Spleen (tissue), 11 donors: ENCODE results near the gene RNF181. TPM values are rescaled to one million over a fixed set of nuclear protein-coding genes. Genes with fewer than 3 reads are reported as not detected.
A peak's percentile ranks its signal among the peaks of the same experiment; 100 is the strongest.

Experiments
- DNase-seq: peaks from one replicate; pipeline ENCODE4 v3.0.0-alpha.2; 2020
- H3K27ac ChIP-seq, 8 donors: fragments of 200-600 bp; sonication (generic) in 7 of 8; 1 replicate in 4 of 8; 2 replicates in 4 of 8; pipeline versions ENCODE4 v1.5.0 to v1.8.0; 2016 to 2021; ENCODE audit warnings: inconsistent platforms in 4 of 8, mild to moderate bottlenecking in 4 of 8, moderate library complexity in 1 of 8
- H3K27me3 ChIP-seq, 7 donors: fragments of 200-600 bp; sonication (generic) in 6 of 7; replicated peaks in 1 of 7; 1 replicate in 4 of 7; 2 replicates in 3 of 7; pipeline versions ENCODE4 v1.5.0 to v1.8.0; 2016 to 2021; ENCODE audit warnings: inconsistent platforms in 3 of 7, mild to moderate bottlenecking in 1 of 7
- H3K36me3 ChIP-seq, 6 donors: fragments of 200-600 bp; sonication (generic) in 5 of 6; 1 replicate in 4 of 6; 2 replicates in 2 of 6; pipeline versions ENCODE4 v1.5.0 to v1.8.0; 2016 to 2021; ENCODE audit warnings: inconsistent platforms in 2 of 6
- H3K4me1 ChIP-seq, 6 donors: fragments of 200-600 bp; sonication (generic) in 5 of 6; 1 replicate in 3 of 6; 2 replicates in 3 of 6; pipeline versions ENCODE4 v1.5.0 to v1.8.0; 2016 to 2021; ENCODE audit warnings: inconsistent platforms in 3 of 6
- H3K4me3 ChIP-seq, 8 donors: fragments of 200-600 bp; sonication (generic) in 7 of 8; 1 replicate in 4 of 8; 2 replicates in 4 of 8; pipeline versions ENCODE4 v1.5.0 to v1.8.0; 2016 to 2021; ENCODE audit warnings: inconsistent platforms in 4 of 8, mild to moderate bottlenecking in 4 of 8, moderate library complexity in 2 of 8
- H3K9me3 ChIP-seq, 8 donors: fragments of 200-600 bp; sonication (generic) in 7 of 8; 1 replicate in 4 of 8; 2 replicates in 4 of 8; pipeline versions ENCODE4 v1.5.0 to v1.8.0; 2016 to 2021; ENCODE audit warnings: inconsistent platforms in 4 of 8
- POLR2A ChIP-seq, 3 donors: fragments of 450-650 bp; IDR thresholded peaks; one replicate each; pipeline ENCODE4 v1.5.1; 2017; ENCODE audit warnings: antibody characterized with exemption in 3 of 3, mild to moderate bottlenecking in 1 of 3
- POLR2AphosphoS5 ChIP-seq, 3 donors: sonication (generic); formaldehyde crosslinking; IDR thresholded peaks; one replicate each; pipeline ENCODE4 v1.5.1; 2017; ENCODE audit warnings: antibody characterized with exemption in 3 of 3
- WGBS, 5 donors: extraction: QIAGEN DNeasy Blood & Tissue Kit in 3 of 5; methylation state at CpG; one replicate each; pipeline versions ENCODE4 v1.1.5 to v1.1.7; 2013 to 2018; 5-methylcytosine and 5-hydroxymethylcytosine counted together
- intact Hi-C: fragments of 100-400 bp; cut with DNase I; formaldehyde crosslinking; loops from one replicate; pipeline ENCODE4 v1.15.0; 2023; ENCODE audit warnings: low total_unique reads
- polyA plus RNA-seq, 3 donors: library from polyadenylated mRNA; stranded (reverse); fragments of 200-250 nt; gene quantifications; one replicate each; pipeline ENCODE4 v1.2.1, GENCODE V29; 2013
- total RNA-seq, 7 donors: library from RNA; depleted of rRNA in 3 of 7; stranded (reverse); fragments of >200 nt in 3 of 7; fragmentation: NEBNext Ultra II Directional in 4 of 7; extraction: Animal tissue kit (Norgen Biotek cat#: 25700) in 4 of 7; gene quantifications; one replicate each; pipeline versions ENCODE4 v1.1.0 to v1.2.1, GENCODE V29; 2016 to 2021
- TF ChIP-seq, protein P1 (sequence below), 11 experiments: fragments of 200-600 bp in 7 of 11; fragments of 450-650 bp in 4 of 11; sonication (generic) in 4 of 11; IDR thresholded peaks in 8 of 11; conservative IDR thresholded peaks in 3 of 11; 1 replicate in 7 of 11; 2 replicates in 4 of 11; pipeline versions ENCODE4 v1.4.0 to v1.8.0; 2016 to 2021; ENCODE audit warnings: antibody characterized with exemption in 11 of 11, inconsistent platforms in 4 of 11, mild to moderate bottlenecking in 1 of 11
- donor health status: healthy with polysubstance abuse.
- donor health status: DM: no; HTN: no; CAD: no; lungs with moderate emphysema.
- donor health status: DM: no; HTN: no; CAD: no.
- donor health status: Bipolar disorder and iron deficiency.
- donor health status: healthy.
- donor health status: DM: no; HTN: no; CAD: no.
- donor health status: DM: yes; HTN: yes; CAD: no.

The RNF181 gene
- total and polyA plus RNA-seq, 10 donors, result 72.9 to 184 (median 123) TPM

DNA sequence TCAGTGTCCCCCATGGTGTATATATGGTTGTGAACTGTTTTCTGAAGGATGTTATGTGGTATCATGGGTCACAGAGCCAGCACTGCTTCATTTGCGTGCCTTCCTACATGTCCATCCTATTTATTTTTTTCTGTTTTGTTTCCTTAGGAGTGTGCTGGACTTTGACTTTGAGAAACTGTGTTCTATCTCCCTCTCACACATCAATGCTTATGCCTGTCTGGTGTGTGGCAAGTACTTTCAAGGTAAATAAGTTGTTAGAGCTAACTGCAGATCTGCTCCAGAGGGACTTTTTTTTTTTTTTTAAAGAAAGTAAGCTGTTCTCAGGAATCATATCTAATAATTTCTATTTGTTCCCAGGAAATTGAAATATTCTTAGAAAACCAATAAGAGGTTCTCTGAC is 25.8 kb downstream of the RNF181 start:
- Histone ChIP-seq H3K27ac (no peak overlapping the region), H3K27me3 (no peaks in the 10 kb centered on the region), H3K4me1 (peaks cover 13 to 41% (median 24%) of the 10 kb centered on the region in 6 donors), H3K9me3 (no peaks in the 10 kb centered on the region), H3K36me3 (peaks cover 5 to 90% (median 73%) of the 10 kb centered on the region in 6 donors), H3K4me3 (no peak overlapping the region)
- no peak for DNase-seq
- 96 to 100% (median 97%) methylated on average over 1 of the region's 1 CpG for WGBS, 5 donors
- intact Hi-C loops, result no loop called here
- TF ChIP-seq POLR2A (IDR thresholded peaks at IDR 0.05) (no peak), POLR2AphosphoS5 (IDR thresholded peaks at IDR 0.05) (no peak)
- TF ChIP-seq, protein P1, sequence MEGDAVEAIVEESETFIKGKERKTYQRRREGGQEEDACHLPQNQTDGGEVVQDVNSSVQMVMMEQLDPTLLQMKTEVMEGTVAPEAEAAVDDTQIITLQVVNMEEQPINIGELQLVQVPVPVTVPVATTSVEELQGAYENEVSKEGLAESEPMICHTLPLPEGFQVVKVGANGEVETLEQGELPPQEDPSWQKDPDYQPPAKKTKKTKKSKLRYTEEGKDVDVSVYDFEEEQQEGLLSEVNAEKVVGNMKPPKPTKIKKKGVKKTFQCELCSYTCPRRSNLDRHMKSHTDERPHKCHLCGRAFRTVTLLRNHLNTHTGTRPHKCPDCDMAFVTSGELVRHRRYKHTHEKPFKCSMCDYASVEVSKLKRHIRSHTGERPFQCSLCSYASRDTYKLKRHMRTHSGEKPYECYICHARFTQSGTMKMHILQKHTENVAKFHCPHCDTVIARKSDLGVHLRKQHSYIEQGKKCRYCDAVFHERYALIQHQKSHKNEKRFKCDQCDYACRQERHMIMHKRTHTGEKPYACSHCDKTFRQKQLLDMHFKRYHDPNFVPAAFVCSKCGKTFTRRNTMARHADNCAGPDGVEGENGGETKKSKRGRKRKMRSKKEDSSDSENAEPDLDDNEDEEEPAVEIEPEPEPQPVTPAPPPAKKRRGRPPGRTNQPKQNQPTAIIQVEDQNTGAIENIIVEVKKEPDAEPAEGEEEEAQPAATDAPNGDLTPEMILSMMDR (IDR thresholded peaks at IDR 0.05 in 8 of 11, conservative IDR thresholded peaks at IDR 0.05 in 3 of 11), result no peak

DNA sequence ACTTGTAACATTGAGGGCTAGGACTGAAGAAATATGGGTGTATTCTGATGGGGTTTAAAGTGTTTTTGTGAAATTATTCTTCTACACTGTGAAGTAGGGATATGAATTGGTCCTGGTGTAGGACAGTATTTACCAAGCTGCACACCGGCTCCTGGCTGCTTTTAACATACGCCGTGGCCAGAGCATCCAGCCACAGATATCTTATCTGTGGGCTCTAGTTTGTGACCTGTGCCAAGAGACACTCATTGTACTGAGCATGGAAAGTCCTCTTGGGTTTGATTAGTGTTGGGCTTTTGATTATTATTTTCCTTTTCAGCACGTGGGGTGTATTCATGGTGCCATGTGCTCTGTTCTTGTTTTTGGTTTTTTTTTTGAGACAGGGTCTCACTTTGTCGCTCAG is 28.4 kb downstream of the RNF181 start:
- DNase-seq, result no peak
- intact Hi-C loops, result no loop called here
- Histone ChIP-seq H3K36me3 (peaks cover 5 to 100% (median 96%) of the 10 kb centered on the region in 6 donors), H3K4me1 (peaks cover 0 to 26% (median 6%) of the 10 kb centered on the region in 6 donors), H3K4me3 (no peak overlapping the region), H3K27ac (no peak overlapping the region), H3K27me3 (no peaks in the 10 kb centered on the region), H3K9me3 (no peaks in the 10 kb centered on the region)
- no peak for TF ChIP-seq POLR2AphosphoS5 (IDR thresholded peaks at IDR 0.05)
- TF ChIP-seq, protein P1 (IDR thresholded peaks at IDR 0.05 in 8 of 11, conservative IDR thresholded peaks at IDR 0.05 in 3 of 11), result no peak
- TF ChIP-seq POLR2A (IDR thresholded peaks at IDR 0.05), result no peak
- 89 to 96% (median 90%) methylated on average over 5 of the region's 5 CpGs for WGBS, 5 donors

GRCh38 chr2:85628658-85629057 is 33.1 kb downstream of the RNF181 start:
- Histone ChIP-seq H3K27ac (peak overlapping the region in 4 of 8 donors; percentile 2 to 51 (median 30)), H3K27me3 (no peaks in the 10 kb centered on the region), H3K4me3 (no peak overlapping the region), H3K4me1 (peaks cover 0 to 15% (median 4%) of the 10 kb centered on the region in 6 donors), H3K36me3 (peaks cover under 1 to 100% (median 98%) of the 10 kb centered on the region in 6 donors), H3K9me3 (no peaks in the 10 kb centered on the region)
- no peak for TF ChIP-seq POLR2A (IDR thresholded peaks at IDR 0.05)
- TF ChIP-seq, protein P1 (IDR thresholded peaks at IDR 0.05 in 8 of 11, conservative IDR thresholded peaks at IDR 0.05 in 3 of 11), result no peak
- no peak for TF ChIP-seq POLR2AphosphoS5 (IDR thresholded peaks at IDR 0.05)
- intact Hi-C loops, result no loop called here
- WGBS, 5 donors, result 47 to 55% (median 49%) methylated on average over 2 of the region's 2 CpGs
- DNase-seq, result no peak

DNA sequence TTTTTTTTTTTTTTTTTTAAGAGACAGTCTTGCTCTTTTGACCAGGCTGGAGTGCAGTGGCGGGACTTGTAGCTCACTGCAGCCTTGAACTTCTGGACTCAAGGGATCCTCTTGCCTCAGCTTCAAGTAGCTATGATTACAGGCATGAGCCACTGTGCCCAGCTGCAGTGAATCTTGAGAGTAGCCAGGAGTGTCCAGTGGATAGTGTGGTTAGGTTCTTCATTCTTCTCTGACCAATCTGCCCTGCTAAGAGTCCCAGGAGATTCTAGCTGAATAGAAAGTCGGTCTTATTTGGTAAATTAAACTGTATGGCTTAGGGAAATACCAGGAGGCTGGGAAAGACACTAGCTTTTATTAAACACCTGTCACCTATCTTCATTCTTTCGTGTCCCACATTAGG is 35.8 kb downstream of the RNF181 start:
- no peak for DNase-seq

More for the DNA sequence above, 35.8 kb downstream of the RNF181 start:
- no peak for TF ChIP-seq POLR2AphosphoS5 (IDR thresholded peaks at IDR 0.05)
- TF ChIP-seq POLR2A (IDR thresholded peaks at IDR 0.05), result no peak
- TF ChIP-seq, protein P1 (IDR thresholded peaks at IDR 0.05 in 8 of 11, conservative IDR thresholded peaks at IDR 0.05 in 3 of 11), result no peak
- peaks cover 0 to 15% (median 4%) of the 10 kb centered on the region in 6 donors for H3K4me1 ChIP-seq
- no peak overlapping the region for H3K4me3 ChIP-seq
- WGBS, 5 donors, result 92 to 98% (median 94%) methylated on average over 3 of the region's 3 CpGs
- H3K27ac ChIP-seq, result no peak overlapping the region
- intact Hi-C loops, result loop anchor here (10.0 kb wide), 1 partner anchor 183 kb away; no protein-coding TSS in a partner anchor
- H3K27me3 ChIP-seq, result no peaks in the 10 kb centered on the region
- peaks cover 0 to 100% (median 95%) of the 10 kb centered on the region in 6 donors for H3K36me3 ChIP-seq
- H3K9me3 ChIP-seq, result no peaks in the 10 kb centered on the region
